GM20000 (cell line): ENCODE data around the gene AZGP1.
A peak's percentile ranks its signal among the peaks of the same experiment; 100 is the strongest.
"Not testable (repeated sequence)": the region's sequence is repeated elsewhere in the genome, so short reads cannot be mapped to it uniquely, and the experiment has no call there.

Experiments
- DNase-seq: peaks from one replicate; pipeline ENCODE4 v3.0.0; 2012; ENCODE audit warnings: low spot score
- TF ChIP-seq, protein P1 (sequence below): IDR thresholded peaks from 2 replicates; pipeline ENCODE4 v1.5.1; 2012; ENCODE audit warnings: mild to moderate bottlenecking, control low read depth; ENCODE audit errors: extremely low read depth, missing control alignments

AZGP1 gene

DNA sequence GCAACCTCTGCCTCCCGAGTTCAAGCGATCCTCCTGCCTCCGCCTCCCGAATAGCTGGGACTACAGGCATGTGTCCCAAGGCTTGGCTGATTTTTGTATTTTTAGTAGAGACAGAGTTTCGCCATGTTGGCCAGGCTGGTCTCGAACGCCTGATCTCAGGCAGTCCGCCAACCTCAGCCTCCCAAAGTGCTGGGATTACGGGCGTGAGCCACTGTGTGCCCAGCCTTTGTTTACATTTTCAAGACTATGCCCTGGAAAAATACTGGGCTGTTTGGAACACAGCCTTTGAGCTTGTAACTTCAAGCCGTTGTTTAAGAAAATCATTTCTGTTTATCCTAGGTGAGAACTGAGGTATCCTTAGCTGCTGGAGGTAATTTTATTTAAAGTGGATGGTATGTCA lies 41.5 kb upstream of the AZGP1 start:
- DNase-seq = no peak
- TF ChIP-seq, protein P1, sequence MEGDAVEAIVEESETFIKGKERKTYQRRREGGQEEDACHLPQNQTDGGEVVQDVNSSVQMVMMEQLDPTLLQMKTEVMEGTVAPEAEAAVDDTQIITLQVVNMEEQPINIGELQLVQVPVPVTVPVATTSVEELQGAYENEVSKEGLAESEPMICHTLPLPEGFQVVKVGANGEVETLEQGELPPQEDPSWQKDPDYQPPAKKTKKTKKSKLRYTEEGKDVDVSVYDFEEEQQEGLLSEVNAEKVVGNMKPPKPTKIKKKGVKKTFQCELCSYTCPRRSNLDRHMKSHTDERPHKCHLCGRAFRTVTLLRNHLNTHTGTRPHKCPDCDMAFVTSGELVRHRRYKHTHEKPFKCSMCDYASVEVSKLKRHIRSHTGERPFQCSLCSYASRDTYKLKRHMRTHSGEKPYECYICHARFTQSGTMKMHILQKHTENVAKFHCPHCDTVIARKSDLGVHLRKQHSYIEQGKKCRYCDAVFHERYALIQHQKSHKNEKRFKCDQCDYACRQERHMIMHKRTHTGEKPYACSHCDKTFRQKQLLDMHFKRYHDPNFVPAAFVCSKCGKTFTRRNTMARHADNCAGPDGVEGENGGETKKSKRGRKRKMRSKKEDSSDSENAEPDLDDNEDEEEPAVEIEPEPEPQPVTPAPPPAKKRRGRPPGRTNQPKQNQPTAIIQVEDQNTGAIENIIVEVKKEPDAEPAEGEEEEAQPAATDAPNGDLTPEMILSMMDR = no peak

GRCh38 chr7:100016215-100016901 lies 40.5 kb upstream of the AZGP1 start:
- TF ChIP-seq, protein P1 = no peak
- no peak for DNase-seq

- TF ChIP-seq, protein P1 = no peak
Measured at GRCh38 chr7:100015232-100016214, 39.7 kb upstream of the AZGP1 start, which contains the start of gene ZKSCAN1. Gene ZKSCAN1, plus strand, starts transcription at chr7:100015596. Its CDS starts 7,911 bp downstream, at chr7:100023507.

DNA sequence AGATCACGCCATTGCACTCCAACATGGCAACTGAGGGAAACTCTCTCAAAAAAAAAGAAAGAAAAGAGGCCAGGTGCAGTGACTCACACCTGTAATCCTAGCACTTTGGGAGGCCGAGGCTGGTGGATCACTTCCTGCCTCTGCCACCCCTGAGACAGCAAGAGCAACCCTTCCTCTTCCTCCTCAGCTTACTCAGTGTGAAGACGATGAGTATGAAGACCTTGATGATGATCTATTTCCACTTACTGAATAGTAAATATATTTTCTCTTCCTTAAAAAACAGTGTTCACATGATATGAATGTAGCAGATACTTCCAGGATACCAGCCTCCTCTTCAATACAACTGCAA lies 37.5 kb upstream of the AZGP1 start:
- no peak for DNase-seq
- TF ChIP-seq, protein P1 = no peak

More at GRCh38 chr7:100015232-100016214, 39.7 kb upstream of the AZGP1 start, which contains the start of gene ZKSCAN1:
- peak; percentile 97 for DNase-seq

DNA sequence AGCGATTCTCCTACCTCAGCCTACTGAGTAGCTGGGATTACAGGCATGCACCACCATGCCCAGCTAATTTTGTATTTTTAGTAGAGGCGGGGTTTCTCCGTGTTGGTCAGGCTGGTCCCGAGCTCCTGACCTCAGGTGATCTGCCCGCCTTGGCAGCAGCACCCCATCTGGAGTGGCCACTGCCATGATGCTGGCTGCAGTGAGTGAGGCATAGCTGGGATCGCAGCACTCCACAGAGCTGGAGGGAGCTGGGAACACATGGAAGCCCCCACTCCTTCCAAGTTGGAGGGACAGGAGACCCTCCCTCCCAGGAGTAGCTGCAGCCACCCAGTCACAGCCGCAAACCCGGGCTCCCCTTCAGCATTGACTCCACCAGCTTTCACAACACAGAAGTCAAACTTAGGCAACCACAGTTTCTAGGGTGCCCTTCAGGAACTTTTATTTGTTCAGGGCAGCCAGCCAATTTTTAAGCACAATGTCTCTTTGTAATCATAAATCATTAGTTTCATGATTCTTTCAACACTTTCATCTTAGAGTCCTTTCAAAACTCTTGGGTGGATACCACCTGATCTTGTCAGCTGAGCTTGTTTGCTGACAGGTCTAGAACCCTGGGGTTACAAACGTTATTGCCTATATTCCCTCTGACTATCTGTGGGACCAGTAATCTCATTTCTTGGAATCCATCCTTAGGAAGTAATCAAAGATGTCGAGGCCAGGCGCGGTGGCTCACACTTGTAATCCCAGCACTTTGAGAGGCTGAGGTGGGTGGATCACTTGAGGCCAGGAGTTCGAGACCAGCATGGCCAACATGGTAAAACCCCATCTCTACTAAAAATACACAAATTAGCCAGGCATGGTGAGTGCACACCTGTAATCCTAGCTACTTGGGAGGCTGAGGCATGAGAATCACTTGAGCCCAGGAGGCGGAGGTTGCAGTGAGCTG lies 36.8 kb upstream of the AZGP1 start:
- DNase-seq = not testable (repeated sequence)

DNA sequence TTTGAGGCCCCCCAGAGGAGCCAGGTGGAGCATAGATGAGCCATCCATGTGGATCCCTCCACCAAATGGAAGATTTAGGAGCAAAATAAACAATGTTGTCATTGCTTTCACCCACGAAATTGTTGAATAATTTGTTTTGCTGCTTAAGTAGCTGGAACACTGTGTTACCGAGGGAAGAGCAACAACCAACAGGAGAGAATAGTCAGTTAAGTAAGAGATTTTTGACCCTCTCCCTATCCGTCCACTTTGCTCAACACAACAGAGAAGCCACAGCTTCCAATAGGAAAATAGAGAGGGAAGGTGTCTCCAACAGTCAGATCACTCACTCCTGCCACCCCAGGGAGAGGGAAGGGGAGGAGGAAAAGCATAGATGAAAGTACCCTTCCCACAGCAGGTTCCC lies 35.7 kb upstream of the AZGP1 start:
- TF ChIP-seq, protein P1 = no peak
- no peak for DNase-seq

DNA sequence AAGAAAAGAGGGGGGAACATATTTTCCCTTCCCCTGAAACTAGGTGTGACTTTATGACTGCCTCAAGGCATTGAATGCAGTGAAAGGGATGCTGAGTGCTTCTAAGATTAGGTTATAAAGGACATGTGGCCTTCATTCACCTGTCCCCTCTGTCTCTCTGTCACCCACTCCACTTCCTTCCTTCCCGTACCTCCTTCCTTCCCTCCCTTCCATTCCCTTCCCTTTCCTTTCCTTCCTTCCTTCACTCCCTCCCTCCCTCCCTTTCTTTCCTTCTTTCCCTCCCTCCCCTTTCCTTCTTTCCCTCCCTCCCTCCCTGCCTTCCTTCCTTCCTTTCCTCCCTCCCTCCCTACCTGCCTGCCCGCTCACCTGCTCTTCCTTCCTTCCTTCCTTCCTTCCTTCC lies 35.1 kb upstream of the AZGP1 start:
- no peak for DNase-seq
- TF ChIP-seq, protein P1 = no peak

DNA sequence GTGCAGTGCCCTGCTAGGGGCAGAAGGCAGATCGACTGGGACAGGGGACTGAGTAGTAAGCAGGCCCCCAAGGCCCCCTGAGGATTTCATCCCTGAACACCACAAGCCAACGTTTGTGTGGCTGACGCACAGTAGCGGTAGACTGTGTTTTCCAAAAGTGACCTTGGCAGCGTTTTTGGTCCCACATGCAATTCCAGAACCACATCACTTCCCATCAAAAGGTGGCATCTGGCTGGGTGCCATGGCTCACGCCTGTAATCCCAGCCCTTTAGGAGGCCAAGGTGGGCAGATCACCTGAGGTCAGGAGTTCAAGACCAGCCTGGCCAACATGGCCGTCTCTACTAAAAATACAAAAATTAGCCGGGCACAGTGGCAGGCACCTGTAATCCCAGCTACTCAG lies 34.1 kb upstream of the AZGP1 start:
- DNase-seq = not testable (repeated sequence)
